ENCODE results near the gene PTPRT. TPM values are rescaled to one million over a fixed set of nuclear protein-coding genes. Genes with fewer than 3 reads are reported as not detected.

The PTPRT gene
- total and polyA plus RNA-seq, 2 of the 4 experiments (the other 2 are of a cell fraction) = not detected

DNA sequence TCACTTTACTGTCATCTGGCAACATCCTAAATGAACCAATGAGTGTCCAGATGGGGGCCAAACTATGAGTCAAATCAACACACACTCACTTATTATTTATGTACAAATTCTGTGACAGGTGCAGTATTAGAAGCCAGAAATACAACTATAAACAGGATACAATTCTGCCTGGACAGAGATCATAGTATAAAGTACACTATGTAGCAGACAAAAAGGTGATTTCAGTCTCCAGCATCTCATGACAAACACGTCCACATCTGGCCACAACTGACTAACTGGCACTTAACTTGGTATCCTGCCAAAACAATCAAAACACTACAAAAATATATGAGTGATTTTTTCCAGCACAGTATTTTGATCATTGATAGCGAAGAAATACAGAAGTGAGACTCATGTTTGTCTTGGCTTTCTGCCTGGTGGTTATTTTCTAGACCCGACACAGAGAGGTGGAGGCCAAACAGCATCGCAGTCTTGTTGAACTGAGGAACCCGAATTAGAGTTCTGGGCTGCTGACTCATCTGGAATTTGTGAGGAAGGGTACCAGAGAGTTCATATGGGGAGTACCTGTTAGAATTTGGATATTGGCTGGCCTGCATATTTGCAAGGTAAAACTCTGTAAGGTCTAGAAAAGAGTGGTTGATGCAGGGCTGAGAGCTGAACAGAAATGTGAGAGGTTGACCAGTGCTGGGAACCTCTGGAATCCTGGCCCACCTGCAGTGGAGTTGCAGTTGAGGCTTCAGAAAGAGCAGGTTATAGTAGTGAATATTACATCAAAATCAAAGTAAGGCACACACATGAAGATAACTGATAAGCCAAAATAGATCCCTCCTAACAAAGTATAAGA, 475.2 kb downstream of the PTPRT start:
- no peak for DNase-seq
- POLR2A ChIA-PET (ENCODE audit: unreplicated experiment) = no interaction called here
- dilution Hi-C loops (cut with HindIII; ENCODE audit: low sequenced_read_pairs, unreplicated experiment) (no loop called here), intact Hi-C loops (cut with micrococcal nuclease) (no loop called here), in situ Hi-C loops (cut with MboI; ENCODE audit: low sequenced_read_pairs) (no loop called here)
- Histone ChIP-seq H2BK120ac (ENCODE audit: low read depth, low read length) (no peak overlapping the region), H3K9ac (ENCODE audit: low read depth, low read length) (no peak overlapping the region), H3K27ac (ENCODE audit: insufficient read depth, low read length) (no peak overlapping the region), H2BK5ac (ENCODE audit: low read depth, low read length, poor library complexity, severe bottlenecking) (no peak overlapping the region), H3K4me1 (ENCODE audit: control insufficient read depth, insufficient read depth, low read length) (no peaks in the 10 kb centered on the region), H3K27me3 (ENCODE audit: control insufficient read depth, insufficient read depth, low read length) (no peaks in the 10 kb centered on the region), H2BK15ac (ENCODE audit: low read depth, low read length) (no peak overlapping the region), H3K56ac (ENCODE audit: extremely low read depth, insufficient read depth, low read length) (no peak overlapping the region), H3K36me3 (ENCODE audit: control insufficient read depth, insufficient read depth, low read length) (no peaks in the 10 kb centered on the region), H3K14ac (replicated peaks; ENCODE audit: low read depth, low read length) (no peak overlapping the region), H4K91ac (ENCODE audit: insufficient read depth, low read depth, low read length) (no peak overlapping the region), H3K9me1 (ENCODE audit: insufficient read depth, low read length) (no peaks in the 10 kb centered on the region), H4K5ac (ENCODE audit: low read depth, low read length) (no peak overlapping the region), H3K79me1 (ENCODE audit: low read depth in 1 of 2, low read length in 2 of 2) (no peaks in the 10 kb centered on the region), H2AFZ (replicated peaks; ENCODE audit: low read length, poor library complexity) (no peak overlapping the region), H3K18ac (ENCODE audit: low read depth, low read length) (no peak overlapping the region), H2AK5ac (ENCODE audit: low read depth, low read length) (no peak overlapping the region), H2AK9ac (replicated peaks; ENCODE audit: low read depth, low read length, poor library complexity) (no peak overlapping the region), H3K4ac (ENCODE audit: low read depth, low read length) (no peak overlapping the region), H3K4me2 (ENCODE audit: low read depth, low read length) (no peak overlapping the region), H4K8ac (ENCODE audit: low read depth in 2 of 2, low read length in 2 of 2) (no peak overlapping the region), H4K20me1 (ENCODE audit: insufficient read depth, low read length) (no peaks in the 10 kb centered on the region), H3K9me3 (ENCODE audit: control insufficient read depth, insufficient read depth, low read length) (peaks cover 11% of the 10 kb centered on the region), H3K23ac (ENCODE audit: low read depth, low read length) (no peak overlapping the region), H2BK20ac (ENCODE audit: low read depth, low read length) (no peak overlapping the region), H3K4me3 (ENCODE audit: insufficient read depth, low read depth, low read length) (no peak overlapping the region)
- WGBS, 2 experiments (ENCODE audit: extremely low coverage in 2 of 2, insufficient read length in 1 of 2) = no CpG with 5 or more reads among the region's 5 CpGs
- CTCF ChIA-PET = no interaction called here
- no peak for TF ChIP-seq FOS (IDR thresholded peaks at IDR 0.05; ENCODE audit: low read depth, low read length)
- no peak for ATAC-seq (ENCODE audit: low read depth)
- BruUV-seq (replicated peaks) = no TSS peak

All from IMR-90 (cell line).